Kidney (tissue), 14 donors: ENCODE data around the gene ILKAP. TPM values are rescaled to one million over a fixed set of nuclear protein-coding genes. Genes with fewer than 3 reads are reported as not detected.

Experiments
- DNase-seq, 5 donors: peaks; one replicate each; pipeline ENCODE4 v3.0.0-alpha.2; 2013 to 2020
- FAIRE-seq: peaks from 2 replicates; lab custom pipeline; 2012; peaks lifted over from hg19 to GRCh38; lab: Jason Lieb, UNC
- H3K27ac ChIP-seq, 2 donors: one replicate each; pipeline ENCODE4 v1.7.0; 2013; ENCODE audit warnings: low read depth in 2 of 2, low read length in 2 of 2, inconsistent platforms in 1 of 2
- H3K27me3 ChIP-seq: one replicate; pipeline ENCODE4 v1.7.1; 2013; ENCODE audit warnings: low read length, inconsistent platforms; ENCODE audit not compliant: control insufficient read depth, insufficient read depth
- H3K36me3 ChIP-seq, 3 donors: one replicate each; pipeline versions ENCODE4 v1.7.0 to v1.7.1; 2013; ENCODE audit warnings: low read length in 3 of 3, control low read depth in 1 of 3, inconsistent platforms in 1 of 3; ENCODE audit not compliant: insufficient read depth in 3 of 3, control insufficient read depth in 2 of 3
- H3K4me1 ChIP-seq, 3 donors: one replicate each; pipeline versions ENCODE4 v1.7.0 to v1.7.1; 2013; ENCODE audit warnings: low read length in 3 of 3, inconsistent platforms in 1 of 3, low read depth in 1 of 3; ENCODE audit not compliant: control insufficient read depth in 2 of 3, insufficient read depth in 2 of 3
- H3K4me3 ChIP-seq, 3 donors: one replicate each; pipeline versions ENCODE4 v1.7.0 to v1.8.1; 2013; ENCODE audit warnings: low read length in 3 of 3, control low read depth in 1 of 3, inconsistent platforms in 1 of 3
- H3K9ac ChIP-seq, 3 donors: one replicate each; pipeline versions ENCODE4 v1.7.0 to v1.7.1; 2013; ENCODE audit warnings: low read length in 3 of 3, control low read depth in 1 of 3, inconsistent platforms in 1 of 3
- H3K9me3 ChIP-seq, 3 donors: one replicate each; pipeline versions ENCODE4 v1.7.0 to v1.7.1; 2013; ENCODE audit warnings: low read length in 3 of 3, control low read depth in 1 of 3, inconsistent platforms in 1 of 3; ENCODE audit not compliant: control insufficient read depth in 2 of 3, insufficient read depth in 1 of 3
- CTCF ChIP-seq: IDR thresholded peaks from 3 replicates; pipeline ENCODE4 v1.5.1; 2012; ENCODE audit warnings: mild to moderate bottlenecking, moderate library complexity, borderline replicate concordance; ENCODE audit not compliant: insufficient read depth; ENCODE audit errors: extremely low read depth
- intact Hi-C: fragments of 100-400 bp; cut with DNase I; formaldehyde crosslinking; loops from one replicate; pipeline ENCODE4 v1.11.1; 2022
- polyA plus RNA-seq: library from polyadenylated mRNA; stranded (reverse); fragments of 350-450 nt; fragmentation: Illumina TruSeq; extraction: RNeasy Lipid Tissue Mini Kit (QIAGEN cat#74804); gene quantifications from one replicate; pipeline ENCODE4 v1.2.3, GENCODE V29; 2014; ENCODE audit warnings: low read depth, low replicate concordance; ENCODE audit not compliant: insufficient read depth
- total RNA-seq: library from RNA; stranded (reverse); fragmentation: NEBNext Ultra II Directional; extraction: Animal tissue kit (Norgen Biotek cat#: 25700); gene quantifications from one replicate; pipeline ENCODE4 v1.2.1, GENCODE V29; 2021
- donor health status: control.
- donor health status: control.
- donor health status: control.
- donor health status: control.
- donor health status: control.
- donor health status: DM: yes; HTN: yes; CAD: no.
- donor health status: Normal renal cell carcinoma (clear cell type).

The ILKAP gene
- total and polyA plus RNA-seq, 2 donors from 2014 or later: 38.4 to 47.7 TPM

- FAIRE-seq (no peak), DNase-seq (peak in 3 of 5 donors; percentile 46 to 51 (median 49))
- H3K4me1 ChIP-seq: no peaks in the 10 kb centered on the region
- H3K9me3 ChIP-seq: no peaks in the 10 kb centered on the region
- peaks cover 12 to 67% (median 52%) of the 10 kb centered on the region in 3 donors for H3K36me3 ChIP-seq
- H3K27me3 ChIP-seq: no peaks in the 10 kb centered on the region
- no peak overlapping the region for H3K4me3 ChIP-seq
- intact Hi-C loops: no loop called here
- no peak overlapping the region for H3K27ac ChIP-seq
- no peak for TF ChIP-seq CTCF
- no peak overlapping the region for H3K9ac ChIP-seq
Measured at GRCh38 chr2:238187618-238188548, 15.6 kb downstream of the ILKAP start.

- intact Hi-C loops: no loop called here
- Histone ChIP-seq H3K27me3 (no peaks in the 10 kb centered on the region), H3K27ac (no peak overlapping the region), H3K9ac (no peak overlapping the region), H3K4me3 (no peak overlapping the region), H3K9me3 (no peaks in the 10 kb centered on the region), H3K36me3 (peaks cover 13 to 87% (median 67%) of the 10 kb centered on the region in 3 donors), H3K4me1 (no peaks in the 10 kb centered on the region)
- DNase-seq (no peak), FAIRE-seq (no peak)
- no peak for TF ChIP-seq CTCF
Measured at GRCh38 chr2:238183821-238184220, 19.7 kb downstream of the ILKAP start.

- H3K4me1 ChIP-seq: no peaks in the 10 kb centered on the region
- H3K36me3 ChIP-seq: peaks cover 13 to 84% (median 59%) of the 10 kb centered on the region in 3 donors
- DNase-seq: no peak
- FAIRE-seq: no peak
- no peak for TF ChIP-seq CTCF
- H3K27me3 ChIP-seq: no peaks in the 10 kb centered on the region
- H3K27ac ChIP-seq: no peak overlapping the region
- no peaks in the 10 kb centered on the region for H3K9me3 ChIP-seq
- no peak overlapping the region for H3K4me3 ChIP-seq
- intact Hi-C loops: no loop called here
- no peak overlapping the region for H3K9ac ChIP-seq
Measured at GRCh38 chr2:238182362-238182761, 21.1 kb downstream of the ILKAP start.
